GM19238 (cell line): ENCODE data around the gene SMARCA4.

Source experiments
- DNase-seq: peaks from one replicate; pipeline ENCODE4 v3.0.0; 2011; ENCODE audit warnings: low spot score; ENCODE audit not compliant: insufficient read length

The SMARCA4 gene

GRCh38 chr19:11010041-11010440, 49.2 kb downstream of the SMARCA4 start:
- no peak for DNase-seq

DNA sequence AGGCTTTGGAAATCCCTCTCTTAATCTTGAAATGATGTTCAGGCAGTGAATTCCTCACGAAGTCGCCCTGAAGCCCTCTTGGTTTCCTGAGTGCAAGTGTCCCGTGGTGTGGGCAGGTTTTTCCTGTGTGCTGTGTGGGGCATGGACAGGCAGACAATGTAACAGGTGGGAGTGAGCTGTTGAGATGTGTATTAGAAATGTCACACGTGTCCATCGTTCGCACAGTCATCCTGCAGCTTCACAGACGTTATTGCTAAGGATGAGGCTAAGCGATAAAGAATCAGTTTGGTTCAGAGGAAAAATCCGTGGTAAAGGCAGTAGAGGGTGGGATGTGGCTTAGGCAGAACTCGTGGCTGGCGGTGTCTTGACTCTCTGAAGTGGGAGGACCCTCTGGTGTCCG, 51.7 kb downstream of the SMARCA4 start:
- no peak for DNase-seq

GRCh38 chr19:11013771-11014170, 52.9 kb downstream of the SMARCA4 start:
- DNase-seq = no peak

DNA sequence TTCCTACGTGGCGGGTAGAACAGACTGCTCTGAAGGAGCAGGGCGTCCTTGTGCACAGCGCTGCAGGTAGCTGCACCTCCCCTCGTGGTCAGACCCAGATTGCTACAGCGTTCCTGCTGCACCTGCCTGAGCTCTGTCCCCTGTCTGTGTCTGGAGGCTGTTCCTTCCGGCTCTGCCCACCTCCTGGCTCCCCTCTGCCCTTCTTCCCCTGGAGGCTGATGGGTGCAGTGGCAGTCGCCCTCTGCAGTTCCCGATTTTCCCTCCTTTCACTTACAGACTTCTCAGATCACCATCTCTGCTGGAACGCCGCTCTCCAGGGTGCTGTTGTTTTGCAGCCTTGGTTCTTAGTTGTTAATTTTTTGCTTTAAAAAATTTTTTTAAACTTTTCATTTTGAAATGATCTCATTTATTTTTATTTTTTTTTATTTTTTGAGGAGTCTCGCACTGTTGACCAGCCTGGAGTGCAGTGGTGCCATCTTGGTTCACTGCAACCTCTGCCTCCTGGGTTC, 53.6 kb downstream of the SMARCA4 start:
- no peak for DNase-seq

- no peak for DNase-seq
Observed at GRCh38 chr19:11016631-11017030, 55.8 kb downstream of the SMARCA4 start.

- no peak for DNase-seq
Observed at GRCh38 chr19:11017275-11018035, 56.6 kb downstream of the SMARCA4 start.

- DNase-seq = no peak
Observed at GRCh38 chr19:11018179-11018578, 57.3 kb downstream of the SMARCA4 start.

- DNase-seq = no peak
Observed at GRCh38 chr19:11018763-11019162, 57.9 kb downstream of the SMARCA4 start.

- DNase-seq = no peak
Observed at GRCh38 chr19:11019262-11019661, 58.4 kb downstream of the SMARCA4 start.

- DNase-seq = no peak
Observed at GRCh38 chr19:11019824-11020223, 59.0 kb downstream of the SMARCA4 start.

- no peak for DNase-seq
Observed at GRCh38 chr19:11020423-11020822, 59.6 kb downstream of the SMARCA4 start.

DNA sequence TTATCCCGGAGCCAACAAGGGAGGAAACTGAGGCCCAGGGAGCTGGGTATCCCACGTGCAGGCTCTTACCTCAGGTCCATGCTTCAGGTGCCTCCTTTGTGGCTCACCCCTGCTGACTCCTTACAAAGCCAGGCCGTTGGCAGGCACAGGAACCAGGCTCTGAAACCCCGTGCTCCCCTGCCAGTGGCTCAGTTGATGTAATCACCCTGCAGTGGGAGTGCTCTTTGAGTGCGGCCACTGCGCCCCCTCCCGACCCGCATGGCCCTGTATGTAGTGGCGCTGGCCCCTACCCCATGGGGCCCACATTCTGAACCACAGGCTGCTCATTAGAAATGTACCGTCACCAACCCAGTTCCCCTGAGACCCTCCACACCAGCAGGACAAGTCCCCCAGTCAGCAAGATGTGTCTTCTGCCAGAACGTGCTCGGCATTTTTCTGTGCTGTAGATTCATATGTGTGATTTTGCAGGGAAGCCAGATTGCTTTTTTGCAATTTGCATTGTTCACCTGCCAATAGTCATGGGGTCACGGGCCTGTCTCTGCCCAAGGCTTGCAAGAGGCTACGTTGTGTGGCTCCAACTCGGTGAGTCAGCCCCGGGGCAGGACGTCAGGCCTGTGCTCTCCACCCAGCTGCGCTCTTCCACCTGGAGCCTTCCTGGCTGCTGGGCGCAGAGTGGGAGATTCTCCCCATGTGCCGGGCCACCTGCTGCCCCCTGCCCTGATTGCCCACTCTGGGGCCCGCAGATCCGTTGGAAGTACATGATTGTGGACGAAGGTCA, 60.3 kb downstream of the SMARCA4 start:
- no peak for DNase-seq

DNA sequence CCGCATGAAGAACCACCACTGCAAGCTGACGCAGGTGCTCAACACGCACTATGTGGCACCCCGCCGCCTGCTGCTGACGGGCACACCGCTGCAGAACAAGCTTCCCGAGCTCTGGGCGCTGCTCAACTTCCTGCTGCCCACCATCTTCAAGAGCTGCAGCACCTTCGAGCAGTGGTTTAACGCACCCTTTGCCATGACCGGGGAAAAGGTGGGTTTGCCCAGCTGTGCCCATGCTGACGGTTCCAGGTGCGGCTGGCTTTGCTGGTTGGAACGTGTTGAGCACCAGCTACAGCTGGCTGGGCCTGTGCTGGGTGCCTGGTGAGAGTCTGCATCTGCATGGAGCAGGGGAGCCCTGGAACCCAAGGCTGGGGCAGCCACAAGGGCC, 60.9 kb downstream of the SMARCA4 start:
- no peak for DNase-seq

GRCh38 chr19:11023016-11023415, 62.2 kb downstream of the SMARCA4 start:
- no peak for DNase-seq

DNA sequence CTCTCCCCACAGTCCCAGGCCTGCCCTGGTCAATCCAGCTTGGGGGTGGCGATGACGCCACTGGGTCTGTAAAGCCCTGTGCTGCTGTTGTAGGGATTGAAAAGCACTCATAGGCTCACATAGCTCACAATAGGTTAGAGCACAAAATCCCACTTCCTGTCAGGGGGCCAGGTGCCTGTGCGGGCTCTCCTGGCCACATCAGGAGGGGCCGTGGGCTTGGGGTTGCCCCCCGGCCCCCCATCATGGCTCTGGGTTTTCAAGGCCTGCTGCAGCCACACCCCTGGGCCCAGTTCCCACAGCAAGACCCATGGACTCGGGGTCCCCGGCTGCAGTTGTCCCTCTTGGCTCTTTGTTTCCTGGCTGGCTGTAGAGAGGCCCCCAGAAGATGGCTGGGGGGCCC, 62.9 kb downstream of the SMARCA4 start:
- no peak for DNase-seq

GRCh38 chr19:11024259-11024658, 63.4 kb downstream of the SMARCA4 start:
- DNase-seq = no peak

GRCh38 chr19:11025006-11025405, 64.2 kb downstream of the SMARCA4 start:
- DNase-seq = no peak

DNA sequence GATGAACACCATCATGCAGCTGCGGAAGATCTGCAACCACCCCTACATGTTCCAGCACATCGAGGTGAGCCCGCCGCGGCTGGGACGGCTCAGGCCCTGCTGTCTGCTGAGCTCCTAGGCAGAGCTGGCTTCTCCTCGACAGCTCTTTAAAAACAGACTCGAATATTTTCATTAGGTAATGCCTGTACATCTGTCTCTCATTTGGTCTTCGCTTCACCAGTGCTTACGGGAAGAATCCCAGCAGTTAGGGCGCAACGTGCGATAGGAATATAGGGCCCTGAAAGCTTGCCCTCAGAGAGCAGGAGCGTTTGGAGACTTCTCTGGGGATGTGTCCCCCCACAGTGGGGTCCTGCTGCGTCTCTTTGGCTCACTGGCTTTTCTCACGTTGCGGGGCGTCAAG, 64.6 kb downstream of the SMARCA4 start:
- DNase-seq = no peak

DNA sequence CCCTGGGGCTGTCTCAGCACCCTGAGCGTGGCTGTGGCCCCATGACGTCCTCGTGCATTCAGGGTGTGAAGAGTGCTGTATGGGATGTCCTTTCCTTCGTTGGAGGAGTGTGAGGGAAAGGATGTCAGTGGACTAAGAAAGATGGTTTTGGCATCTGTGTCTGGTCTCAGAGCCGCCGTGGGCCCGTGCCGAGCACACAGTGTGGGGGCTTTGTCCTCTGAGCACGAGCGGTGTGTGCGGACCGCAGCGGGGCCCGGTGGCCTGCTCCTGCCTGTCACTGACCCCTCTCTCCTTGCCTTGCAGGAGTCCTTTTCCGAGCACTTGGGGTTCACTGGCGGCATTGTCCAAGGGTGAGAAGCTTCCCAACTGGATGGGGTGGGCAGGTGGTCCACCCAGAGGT, 65.2 kb downstream of the SMARCA4 start:
- DNase-seq = no peak

DNA sequence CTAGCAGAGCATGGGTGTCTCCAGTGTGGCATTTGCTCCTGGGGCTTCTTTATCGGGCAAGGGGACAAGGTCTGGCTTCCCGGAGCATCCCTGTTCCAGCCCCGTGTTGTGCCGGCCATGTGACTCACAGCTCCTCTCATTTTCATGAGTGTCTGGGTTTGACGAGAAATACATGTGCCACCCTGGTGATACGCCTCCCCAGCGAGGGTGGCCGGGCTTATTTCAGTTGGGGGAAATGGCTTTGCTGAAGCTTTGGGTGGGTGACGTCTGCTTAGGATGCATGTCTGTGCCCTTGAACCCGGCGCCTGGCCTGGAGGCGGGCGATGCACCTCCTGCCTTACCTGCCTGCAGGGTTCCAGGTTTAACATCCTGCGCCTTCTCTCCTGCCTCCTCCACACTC, 66.6 kb downstream of the SMARCA4 start:
- no peak for DNase-seq

GRCh38 chr19:11028146-11028545, 67.3 kb downstream of the SMARCA4 start:
- DNase-seq = no peak

DNA sequence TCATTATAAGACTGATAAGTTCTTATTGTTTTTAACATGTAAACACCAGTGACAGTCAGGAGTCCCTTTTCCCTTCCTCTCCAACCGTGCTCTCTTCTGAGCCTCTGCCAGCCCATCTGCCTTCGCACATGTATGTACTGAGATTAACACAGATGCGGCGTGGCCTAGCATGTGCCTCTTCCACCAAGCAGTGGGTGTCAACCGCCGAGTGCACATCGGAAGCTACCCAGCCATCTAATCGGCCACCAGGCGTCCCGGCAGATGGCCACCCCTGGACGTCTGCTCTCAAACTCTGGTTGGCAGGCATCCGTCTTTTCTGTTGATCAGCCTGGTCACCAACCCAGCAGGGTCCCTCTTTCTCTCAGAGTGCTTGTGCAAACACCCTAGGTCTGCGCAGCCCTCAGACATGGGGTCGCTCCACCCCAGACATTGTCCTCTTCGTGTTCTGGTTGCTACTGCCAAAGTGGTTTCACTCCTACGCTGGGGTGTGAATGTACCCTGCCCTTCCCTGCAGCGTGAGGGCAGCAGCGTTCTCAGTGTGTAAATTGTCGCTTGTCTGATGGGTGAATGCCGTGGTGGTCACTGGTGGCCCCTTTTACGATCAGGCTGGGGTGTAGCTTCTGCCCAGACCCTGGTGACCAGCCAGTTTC, 70.7 kb downstream of the SMARCA4 start:
- DNase-seq = no peak
